Measurements from ENCODE around the gene TMPRSS2.

GRCh38 chr21:41451753-41452676 is 55.9 kb downstream of the TMPRSS2 start:
- TF ChIP-seq CTCF (IDR thresholded peaks at IDR 0.05), result no peak
- no peak for TF ChIP-seq POLR2A (IDR thresholded peaks at IDR 0.05)

Measured in lower leg skin (tissue), 3 donors.